SK-N-SH (cell line): ENCODE data around the gene HTR1D.

Experiments
- EP300 ChIP-seq, 2 experiments: IDR thresholded peaks; 2 replicates each; pipeline versions ENCODE4 v1.4.0 to v1.6.1; 2012; ENCODE audit warnings: borderline replicate concordance in 1 of 2, low read depth in 1 of 2, low read length in 1 of 2
- EZH2phosphoT487 ChIP-seq: fragments of 200-600 bp; sonication (generic); IDR thresholded peaks from 2 replicates; pipeline ENCODE4 v1.6.1; 2017; ENCODE audit warnings: low read depth, mixed run types, mild to moderate bottlenecking, antibody characterized with exemption, moderate library complexity, borderline replicate concordance
- FOSL2 ChIP-seq: IDR thresholded peaks from 2 replicates; pipeline ENCODE4 v1.4.0; 2012; ENCODE audit warnings: low read depth, mild to moderate bottlenecking, moderate library complexity, borderline replicate concordance
- IRF3 ChIP-seq: fragments of 150-350 bp; IDR thresholded peaks from 2 replicates; pipeline ENCODE4 v1.6.1; 2016; ENCODE audit warnings: mild to moderate bottlenecking, low read depth, low read length
- NFIC ChIP-seq: IDR thresholded peaks from 2 replicates; pipeline ENCODE4 v1.4.0; 2012; ENCODE audit warnings: borderline replicate concordance
- POLR2AphosphoS5 ChIP-seq: IDR thresholded peaks from 2 replicates; pipeline ENCODE4 v1.6.1; 2012; ENCODE audit warnings: low read depth, low read length
- RAD21 ChIP-seq: IDR thresholded peaks from 2 replicates; pipeline ENCODE4 v1.6.1; 2012; ENCODE audit warnings: mild to moderate bottlenecking, low read length
- RFX5 ChIP-seq: IDR thresholded peaks from 2 replicates; pipeline ENCODE4 v1.6.1; 2012; ENCODE audit warnings: mild to moderate bottlenecking, improper control_type of control experiment, low read length
- SMC3 ChIP-seq: IDR thresholded peaks from 2 replicates; pipeline ENCODE4 v1.6.1; 2012; ENCODE audit warnings: low read depth, low read length, improper control_type of control experiment
- TAF1 ChIP-seq: IDR thresholded peaks from 2 replicates; pipeline ENCODE4 v1.6.1; 2012; ENCODE audit warnings: low read depth, mild to moderate bottlenecking, low read length, moderate library complexity, borderline replicate concordance
- TEAD4 ChIP-seq: IDR thresholded peaks from 2 replicates; pipeline ENCODE4 v1.4.0; 2012; ENCODE audit warnings: mild to moderate bottlenecking, borderline replicate concordance; ENCODE audit not compliant: insufficient read depth
- YY1 ChIP-seq: IDR thresholded peaks from 2 replicates; pipeline ENCODE4 v1.4.0; 2012; ENCODE audit warnings: low read depth, mild to moderate bottlenecking
- ZBTB33 ChIP-seq: IDR thresholded peaks from 2 replicates; pipeline ENCODE4 v1.4.0; 2012; ENCODE audit warnings: low read depth, borderline replicate concordance
- TF ChIP-seq, protein P1 (sequence below): fragments of 200-600 bp; sonication (generic); IDR thresholded peaks from 2 replicates; pipeline ENCODE4 v1.6.1; 2017; ENCODE audit warnings: antibody characterized with exemption, mild to moderate bottlenecking, moderate library complexity

DNA sequence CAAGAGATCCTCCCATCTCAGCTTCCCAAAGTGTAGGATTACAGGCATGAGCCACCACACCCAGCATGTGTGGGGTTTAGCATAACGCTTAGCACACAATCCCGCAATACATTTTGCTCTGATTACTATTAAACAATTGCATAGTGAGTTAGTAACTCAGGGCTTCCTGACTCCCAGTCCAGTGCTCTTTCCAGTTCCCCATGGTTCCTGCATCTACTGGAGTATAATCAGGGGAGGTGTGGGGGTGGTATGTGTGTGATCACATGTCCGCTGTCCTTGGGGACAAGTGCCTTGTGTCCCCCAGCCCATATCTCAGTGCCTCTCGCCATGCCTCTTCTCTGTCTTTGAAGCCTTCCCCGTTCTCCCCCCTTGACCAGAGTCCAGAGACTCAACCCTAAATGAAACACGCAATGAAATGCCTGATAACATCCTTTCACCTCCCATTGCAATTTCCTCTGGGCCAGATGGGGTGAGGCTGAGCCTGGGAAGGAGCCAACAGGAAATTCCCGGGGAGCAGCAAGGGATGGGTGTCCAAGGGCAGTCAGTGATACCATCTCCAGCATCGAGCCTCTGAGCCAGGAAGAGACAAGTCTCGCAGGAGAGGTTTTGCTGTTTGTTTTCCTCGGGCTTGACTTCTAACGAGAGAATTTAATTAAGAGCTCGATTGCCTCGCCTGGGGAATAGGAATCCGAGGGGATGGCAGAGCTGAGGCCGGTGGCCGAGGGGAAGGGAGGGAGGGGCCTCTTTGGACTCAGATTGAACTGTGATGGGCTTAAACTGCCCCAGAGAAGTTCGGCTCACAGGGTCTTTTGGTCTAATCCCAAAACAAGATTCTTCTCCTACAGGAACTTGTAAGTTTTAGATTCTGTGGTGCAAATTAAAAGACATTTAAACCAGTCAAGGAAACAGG is 7.7 kb upstream of the HTR1D start:
- TF ChIP-seq, protein P1, sequence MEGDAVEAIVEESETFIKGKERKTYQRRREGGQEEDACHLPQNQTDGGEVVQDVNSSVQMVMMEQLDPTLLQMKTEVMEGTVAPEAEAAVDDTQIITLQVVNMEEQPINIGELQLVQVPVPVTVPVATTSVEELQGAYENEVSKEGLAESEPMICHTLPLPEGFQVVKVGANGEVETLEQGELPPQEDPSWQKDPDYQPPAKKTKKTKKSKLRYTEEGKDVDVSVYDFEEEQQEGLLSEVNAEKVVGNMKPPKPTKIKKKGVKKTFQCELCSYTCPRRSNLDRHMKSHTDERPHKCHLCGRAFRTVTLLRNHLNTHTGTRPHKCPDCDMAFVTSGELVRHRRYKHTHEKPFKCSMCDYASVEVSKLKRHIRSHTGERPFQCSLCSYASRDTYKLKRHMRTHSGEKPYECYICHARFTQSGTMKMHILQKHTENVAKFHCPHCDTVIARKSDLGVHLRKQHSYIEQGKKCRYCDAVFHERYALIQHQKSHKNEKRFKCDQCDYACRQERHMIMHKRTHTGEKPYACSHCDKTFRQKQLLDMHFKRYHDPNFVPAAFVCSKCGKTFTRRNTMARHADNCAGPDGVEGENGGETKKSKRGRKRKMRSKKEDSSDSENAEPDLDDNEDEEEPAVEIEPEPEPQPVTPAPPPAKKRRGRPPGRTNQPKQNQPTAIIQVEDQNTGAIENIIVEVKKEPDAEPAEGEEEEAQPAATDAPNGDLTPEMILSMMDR = no peak
- TF ChIP-seq EP300 (IDR thresholded peaks at IDR 0.05; ENCODE audit: borderline replicate concordance in 1 of 2, low read depth in 1 of 2, low read length in 1 of 2) = peak in 1 of 2 experiments; percentile 82; a peak in 2 of 4 replicates
- no peak for TF ChIP-seq YY1
- no peak for TF ChIP-seq SMC3
- peak; percentile 85 for TF ChIP-seq TEAD4
- TF ChIP-seq RAD21 = no peak
- no peak for TF ChIP-seq TAF1
- TF ChIP-seq POLR2AphosphoS5 = peak; percentile 75
- TF ChIP-seq EZH2phosphoT487 = no peak
- TF ChIP-seq IRF3 = no peak
- TF ChIP-seq RFX5 = no peak
- peak; percentile 32; the same call in 1 of the 2 replicates for TF ChIP-seq FOSL2
- no peak for TF ChIP-seq ZBTB33
- peak; percentile 97 for TF ChIP-seq NFIC
